Panc1 (cell line): ENCODE data around the gene LRRC31.

ENCODE experiments used
- TCF7L2 ChIP-seq: IDR thresholded peaks from 2 replicates; pipeline ENCODE4 v1.6.1; 2011; ENCODE audit warnings: mild to moderate bottlenecking, low read depth, low read length, inconsistent platforms
- TF ChIP-seq, protein P1 (sequence below): fragments of 450-650 bp; IDR thresholded peaks from 2 replicates; pipeline ENCODE4 v1.5.1; 2017; ENCODE audit warnings: mild to moderate bottlenecking
- TF ChIP-seq, protein P2 (sequence below), 2 experiments: IDR thresholded peaks; 2 replicates each; pipeline ENCODE4 v1.6.1; 2011 to 2012; ENCODE audit warnings: low read depth in 2 of 2, control low read depth in 1 of 2, low read length in 1 of 2, mild to moderate bottlenecking in 1 of 2, moderate library complexity in 1 of 2; ENCODE audit not compliant: insufficient read depth in 1 of 2

- TF ChIP-seq, protein P1, sequence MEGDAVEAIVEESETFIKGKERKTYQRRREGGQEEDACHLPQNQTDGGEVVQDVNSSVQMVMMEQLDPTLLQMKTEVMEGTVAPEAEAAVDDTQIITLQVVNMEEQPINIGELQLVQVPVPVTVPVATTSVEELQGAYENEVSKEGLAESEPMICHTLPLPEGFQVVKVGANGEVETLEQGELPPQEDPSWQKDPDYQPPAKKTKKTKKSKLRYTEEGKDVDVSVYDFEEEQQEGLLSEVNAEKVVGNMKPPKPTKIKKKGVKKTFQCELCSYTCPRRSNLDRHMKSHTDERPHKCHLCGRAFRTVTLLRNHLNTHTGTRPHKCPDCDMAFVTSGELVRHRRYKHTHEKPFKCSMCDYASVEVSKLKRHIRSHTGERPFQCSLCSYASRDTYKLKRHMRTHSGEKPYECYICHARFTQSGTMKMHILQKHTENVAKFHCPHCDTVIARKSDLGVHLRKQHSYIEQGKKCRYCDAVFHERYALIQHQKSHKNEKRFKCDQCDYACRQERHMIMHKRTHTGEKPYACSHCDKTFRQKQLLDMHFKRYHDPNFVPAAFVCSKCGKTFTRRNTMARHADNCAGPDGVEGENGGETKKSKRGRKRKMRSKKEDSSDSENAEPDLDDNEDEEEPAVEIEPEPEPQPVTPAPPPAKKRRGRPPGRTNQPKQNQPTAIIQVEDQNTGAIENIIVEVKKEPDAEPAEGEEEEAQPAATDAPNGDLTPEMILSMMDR, result no peak
- TF ChIP-seq, protein P2, sequence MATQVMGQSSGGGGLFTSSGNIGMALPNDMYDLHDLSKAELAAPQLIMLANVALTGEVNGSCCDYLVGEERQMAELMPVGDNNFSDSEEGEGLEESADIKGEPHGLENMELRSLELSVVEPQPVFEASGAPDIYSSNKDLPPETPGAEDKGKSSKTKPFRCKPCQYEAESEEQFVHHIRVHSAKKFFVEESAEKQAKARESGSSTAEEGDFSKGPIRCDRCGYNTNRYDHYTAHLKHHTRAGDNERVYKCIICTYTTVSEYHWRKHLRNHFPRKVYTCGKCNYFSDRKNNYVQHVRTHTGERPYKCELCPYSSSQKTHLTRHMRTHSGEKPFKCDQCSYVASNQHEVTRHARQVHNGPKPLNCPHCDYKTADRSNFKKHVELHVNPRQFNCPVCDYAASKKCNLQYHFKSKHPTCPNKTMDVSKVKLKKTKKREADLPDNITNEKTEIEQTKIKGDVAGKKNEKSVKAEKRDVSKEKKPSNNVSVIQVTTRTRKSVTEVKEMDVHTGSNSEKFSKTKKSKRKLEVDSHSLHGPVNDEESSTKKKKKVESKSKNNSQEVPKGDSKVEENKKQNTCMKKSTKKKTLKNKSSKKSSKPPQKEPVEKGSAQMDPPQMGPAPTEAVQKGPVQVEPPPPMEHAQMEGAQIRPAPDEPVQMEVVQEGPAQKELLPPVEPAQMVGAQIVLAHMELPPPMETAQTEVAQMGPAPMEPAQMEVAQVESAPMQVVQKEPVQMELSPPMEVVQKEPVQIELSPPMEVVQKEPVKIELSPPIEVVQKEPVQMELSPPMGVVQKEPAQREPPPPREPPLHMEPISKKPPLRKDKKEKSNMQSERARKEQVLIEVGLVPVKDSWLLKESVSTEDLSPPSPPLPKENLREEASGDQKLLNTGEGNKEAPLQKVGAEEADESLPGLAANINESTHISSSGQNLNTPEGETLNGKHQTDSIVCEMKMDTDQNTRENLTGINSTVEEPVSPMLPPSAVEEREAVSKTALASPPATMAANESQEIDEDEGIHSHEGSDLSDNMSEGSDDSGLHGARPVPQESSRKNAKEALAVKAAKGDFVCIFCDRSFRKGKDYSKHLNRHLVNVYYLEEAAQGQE (IDR thresholded peaks at IDR 0.05; ENCODE audit: insufficient read depth in 1 of 2, low read depth in 2 of 2, low read length in 1 of 2), result no peak
- TF ChIP-seq TCF7L2, result no peak
These were observed 78.9 kb downstream of the LRRC31 start for GRCh38 chr3:169790687-169791429.
